Neural progenitor cell (in vitro differentiated cells): ENCODE measurements around the gene MICAL2. TPM values are rescaled to one million over a fixed set of nuclear protein-coding genes. Genes with fewer than 3 reads are reported as not detected.

Source experiments
- DNase-seq: peaks from one replicate; pipeline ENCODE4 v3.0.0-alpha.2; 2016; ENCODE audit warnings: low spot score
- H2AFZ ChIP-seq: fragments of 200-600 bp; sonication (generic); replicated peaks from 2 replicates; pipeline ENCODE4 v1.6.1; 2016; ENCODE audit warnings: antibody characterized with exemption
- H3F3A ChIP-seq: fragments of 200-600 bp; sonication (generic); 2 replicates; pipeline ENCODE4 v1.6.1; 2016; ENCODE audit warnings: antibody characterized with exemption, low read depth
- H3K27ac ChIP-seq: fragments of 200-600 bp; sonication (generic); 2 replicates; pipeline ENCODE4 v1.5.1; 2016; ENCODE audit warnings: mild to moderate bottlenecking
- H3K27me3 ChIP-seq: fragments of 200-600 bp; sonication (generic); 2 replicates; pipeline ENCODE4 v1.6.1; 2016; ENCODE audit warnings: mild to moderate bottlenecking, moderate library complexity
- H3K36me3 ChIP-seq: fragments of 200-600 bp; sonication (generic); 2 replicates; pipeline ENCODE4 v1.5.1; 2016
- H3K4me1 ChIP-seq: fragments of 200-600 bp; sonication (generic); 2 replicates; pipeline ENCODE4 v1.6.1; 2016; ENCODE audit warnings: mixed run types
- H3K4me2 ChIP-seq: fragments of 200-600 bp; sonication (generic); 2 replicates; pipeline ENCODE4 v1.6.1; 2016
- H3K4me3 ChIP-seq: fragments of 200-600 bp; sonication (generic); 2 replicates; pipeline ENCODE4 v1.5.1; 2016
- H3K79me2 ChIP-seq: fragments of 200-600 bp; sonication (generic); 2 replicates; pipeline ENCODE4 v1.6.1; 2016; ENCODE audit warnings: low read depth
- H3K9ac ChIP-seq: fragments of 200-600 bp; sonication (generic); 2 replicates; pipeline ENCODE4 v1.6.1; 2016
- H3K9me3 ChIP-seq: fragments of 200-600 bp; sonication (generic); 2 replicates; pipeline ENCODE4 v1.5.1; 2016; ENCODE audit warnings: low read depth
- H4K20me1 ChIP-seq: fragments of 200-600 bp; sonication (generic); 2 replicates; pipeline ENCODE4 v1.6.1; 2016; ENCODE audit warnings: low read depth
- H3K27ac Mint-ChIP-seq: 3 replicates; pipeline ENCODE4 v1.8.0; 2021; ENCODE audit warnings: mixed read lengths
- H3K27me3 Mint-ChIP-seq: 2 replicates; pipeline ENCODE4 v1.8.0; 2022; ENCODE audit warnings: low read depth, mild to moderate bottlenecking, inconsistent platforms, moderate library complexity, mixed read lengths; ENCODE audit not compliant: insufficient read depth
- H3K36me3 Mint-ChIP-seq: 3 replicates; pipeline ENCODE4 v1.8.0; 2021; ENCODE audit warnings: mixed read lengths
- H3K4me1 Mint-ChIP-seq: 3 replicates; pipeline ENCODE4 v1.8.0; 2021; ENCODE audit warnings: mixed read lengths
- H3K4me3 Mint-ChIP-seq: 3 replicates; pipeline ENCODE4 v1.8.0; 2021; ENCODE audit warnings: mild to moderate bottlenecking, moderate library complexity, mixed read lengths
- H3K9me3 Mint-ChIP-seq: 3 replicates; pipeline ENCODE4 v1.8.0; 2020; ENCODE audit warnings: mixed read lengths
- EZH2 ChIP-seq: fragments of 200-600 bp; sonication (generic); IDR thresholded peaks from 2 replicates; pipeline ENCODE4 v1.6.1; 2017; ENCODE audit warnings: antibody characterized with exemption, mild to moderate bottlenecking, moderate library complexity
- EZH2phosphoT487 ChIP-seq: fragments of 200-600 bp; sonication (generic); IDR thresholded peaks from 2 replicates; pipeline ENCODE4 v1.6.1; 2017; ENCODE audit warnings: antibody characterized with exemption
- total RNA-seq: library from RNA; depleted of rRNA; stranded (reverse); fragments of >200 nt; gene quantifications from 2 replicates; pipeline ENCODE4 v1.2.3, GENCODE V29; 2015; ENCODE audit warnings: low replicate concordance
- TF ChIP-seq, protein P1 (sequence below): fragments of 200-600 bp; sonication (generic); IDR thresholded peaks from 2 replicates; pipeline ENCODE4 v1.5.1; 2017; ENCODE audit warnings: antibody characterized with exemption, mild to moderate bottlenecking

Gene MICAL2
- total RNA-seq, 1 donor from 2014 or later, result 0.60 TPM

DNA sequence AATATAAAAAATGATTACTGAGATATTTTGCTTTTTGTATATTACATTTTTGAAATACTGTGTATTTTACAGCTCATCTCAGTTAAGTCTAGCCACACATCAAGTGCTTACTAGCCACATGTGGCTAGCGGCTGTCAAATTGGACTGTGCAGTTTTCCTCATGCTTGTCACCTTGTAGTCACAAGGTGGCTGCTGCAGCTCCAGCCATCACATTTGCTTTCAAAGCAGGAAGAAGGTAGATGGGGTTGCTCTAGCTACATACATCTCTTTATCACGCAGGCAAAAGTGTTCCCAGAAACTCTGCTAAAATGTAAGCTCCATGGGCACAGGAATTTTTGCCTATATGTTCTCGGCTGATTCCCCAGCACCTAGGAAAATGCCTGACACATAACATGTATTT is 61.5 kb downstream of the MICAL2 start:
- no peaks in the 10 kb centered on the region for H3K9me3 ChIP-seq
- Mint-ChIP-seq H3K27me3 (peaks cover 10% of the 10 kb centered on the region), H3K27ac (no peak overlapping the region), H3K9me3 (no peaks in the 10 kb centered on the region), H3K36me3 (no peaks in the 10 kb centered on the region), H3K4me1 (peaks cover 3% of the 10 kb centered on the region), H3K4me3 (no peak overlapping the region)
- H3K27me3 ChIP-seq, result no peaks in the 10 kb centered on the region
- no peak overlapping the region for H2AFZ ChIP-seq
- H3K79me2 ChIP-seq, result no peaks in the 10 kb centered on the region
- no peak for DNase-seq
- H3K4me3 ChIP-seq, result no peak overlapping the region
- TF ChIP-seq EZH2 (no peak), EZH2phosphoT487 (no peak)
- TF ChIP-seq, protein P1, sequence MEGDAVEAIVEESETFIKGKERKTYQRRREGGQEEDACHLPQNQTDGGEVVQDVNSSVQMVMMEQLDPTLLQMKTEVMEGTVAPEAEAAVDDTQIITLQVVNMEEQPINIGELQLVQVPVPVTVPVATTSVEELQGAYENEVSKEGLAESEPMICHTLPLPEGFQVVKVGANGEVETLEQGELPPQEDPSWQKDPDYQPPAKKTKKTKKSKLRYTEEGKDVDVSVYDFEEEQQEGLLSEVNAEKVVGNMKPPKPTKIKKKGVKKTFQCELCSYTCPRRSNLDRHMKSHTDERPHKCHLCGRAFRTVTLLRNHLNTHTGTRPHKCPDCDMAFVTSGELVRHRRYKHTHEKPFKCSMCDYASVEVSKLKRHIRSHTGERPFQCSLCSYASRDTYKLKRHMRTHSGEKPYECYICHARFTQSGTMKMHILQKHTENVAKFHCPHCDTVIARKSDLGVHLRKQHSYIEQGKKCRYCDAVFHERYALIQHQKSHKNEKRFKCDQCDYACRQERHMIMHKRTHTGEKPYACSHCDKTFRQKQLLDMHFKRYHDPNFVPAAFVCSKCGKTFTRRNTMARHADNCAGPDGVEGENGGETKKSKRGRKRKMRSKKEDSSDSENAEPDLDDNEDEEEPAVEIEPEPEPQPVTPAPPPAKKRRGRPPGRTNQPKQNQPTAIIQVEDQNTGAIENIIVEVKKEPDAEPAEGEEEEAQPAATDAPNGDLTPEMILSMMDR, result no peak
- no peak overlapping the region for H3K9ac ChIP-seq
- H3K4me2 ChIP-seq, result no peak overlapping the region
- H3K27ac ChIP-seq, result no peak overlapping the region
- no peaks in the 10 kb centered on the region for H3K36me3 ChIP-seq
- no peaks in the 10 kb centered on the region for H3K4me1 ChIP-seq
- no peaks in the 10 kb centered on the region for H4K20me1 ChIP-seq
- peaks cover 5% of the 10 kb centered on the region for H3F3A ChIP-seq

DNA sequence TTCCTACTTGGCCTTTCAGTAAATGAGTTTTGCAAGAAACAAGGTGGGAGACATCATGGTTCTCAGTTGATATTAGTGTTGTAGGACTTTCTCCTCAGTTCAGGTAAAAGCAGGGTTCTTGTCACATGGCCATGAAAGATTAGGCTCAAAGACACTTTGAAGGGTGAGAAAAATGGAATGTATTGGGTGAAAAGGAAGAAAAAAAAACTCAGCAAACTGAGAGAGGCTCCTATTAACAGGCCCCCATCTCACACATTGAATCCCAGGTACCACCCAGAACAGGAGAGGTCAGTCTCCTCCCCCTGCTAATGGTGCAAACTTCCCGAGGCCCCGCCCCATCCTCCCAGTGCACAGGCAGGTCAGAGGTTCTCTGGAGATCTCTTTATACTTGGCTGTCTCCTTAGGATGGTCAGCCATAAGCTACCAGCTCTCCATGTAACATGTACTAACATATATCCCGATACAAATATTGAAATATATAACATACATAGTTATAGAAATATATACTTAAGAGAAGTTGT is 62.2 kb downstream of the MICAL2 start:
- Histone ChIP-seq H3K27ac (no peak overlapping the region), H3K79me2 (no peaks in the 10 kb centered on the region), H3K4me2 (no peak overlapping the region), H3K9me3 (no peaks in the 10 kb centered on the region), H4K20me1 (no peaks in the 10 kb centered on the region), H3F3A (peaks cover 5% of the 10 kb centered on the region), H3K27me3 (no peaks in the 10 kb centered on the region), H3K36me3 (no peaks in the 10 kb centered on the region), H3K4me3 (no peak overlapping the region), H3K4me1 (no peaks in the 10 kb centered on the region), H3K9ac (no peak overlapping the region), H2AFZ (no peak overlapping the region)
- Mint-ChIP-seq H3K4me3 (no peak overlapping the region), H3K27me3 (peaks cover 10% of the 10 kb centered on the region), H3K27ac (no peak overlapping the region), H3K36me3 (no peaks in the 10 kb centered on the region), H3K4me1 (peaks cover 3% of the 10 kb centered on the region), H3K9me3 (no peaks in the 10 kb centered on the region)
- no peak for DNase-seq
- TF ChIP-seq EZH2phosphoT487 (no peak), EZH2 (no peak)
- TF ChIP-seq, protein P1, result no peak

DNA sequence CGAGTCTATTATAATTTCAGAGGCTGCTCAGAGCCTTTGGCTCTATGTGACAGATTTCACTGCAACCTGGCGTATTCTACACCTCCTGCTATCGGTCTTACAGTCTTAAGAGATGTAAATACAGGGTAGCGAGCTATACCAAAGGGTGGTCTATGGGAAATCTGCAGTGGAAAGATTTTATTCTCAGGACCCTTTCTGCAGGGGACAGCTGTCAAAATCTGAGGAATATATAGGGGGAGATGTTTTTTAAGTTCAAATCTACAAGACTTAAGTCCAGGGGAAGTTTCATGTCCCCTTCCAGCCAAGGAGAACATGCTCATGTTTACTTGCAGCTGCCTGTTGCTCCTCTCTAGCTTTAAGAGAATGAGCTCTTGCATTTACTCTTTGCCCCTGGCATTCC is 62.7 kb downstream of the MICAL2 start:
- Histone ChIP-seq H3K4me2 (no peak overlapping the region), H3K4me3 (no peak overlapping the region), H3K9me3 (no peaks in the 10 kb centered on the region), H3F3A (peaks cover 5% of the 10 kb centered on the region), H3K27ac (no peak overlapping the region), H3K79me2 (no peaks in the 10 kb centered on the region), H4K20me1 (no peaks in the 10 kb centered on the region), H3K9ac (no peak overlapping the region), H3K4me1 (no peaks in the 10 kb centered on the region), H3K27me3 (no peaks in the 10 kb centered on the region), H2AFZ (peak overlapping the region; percentile 24), H3K36me3 (no peaks in the 10 kb centered on the region)
- TF ChIP-seq EZH2 (no peak), EZH2phosphoT487 (no peak)
- TF ChIP-seq, protein P1, result no peak
- H3K4me1 Mint-ChIP-seq, result peaks cover 3% of the 10 kb centered on the region
- peaks cover 8% of the 10 kb centered on the region for H3K27me3 Mint-ChIP-seq
- H3K9me3 Mint-ChIP-seq, result no peaks in the 10 kb centered on the region
- no peak overlapping the region for H3K27ac Mint-ChIP-seq
- no peak overlapping the region for H3K4me3 Mint-ChIP-seq
- H3K36me3 Mint-ChIP-seq, result no peaks in the 10 kb centered on the region
- DNase-seq, result no peak
